Ovary (tissue), 3 donors: Measurements from ENCODE around the gene NFIA.

ENCODE experiments used
- EP300 ChIP-seq: sonication (generic); formaldehyde crosslinking; IDR thresholded peaks from one replicate; pipeline ENCODE4 v1.6.1; 2017; ENCODE audit warnings: antibody characterized with exemption
- POLR2A ChIP-seq: fragments of 450-650 bp; IDR thresholded peaks from one replicate; pipeline ENCODE4 v1.6.1; 2017; ENCODE audit warnings: antibody characterized with exemption, mild to moderate bottlenecking, moderate library complexity
- TF ChIP-seq, protein P1 (sequence below), 3 donors: fragments of 450-650 bp in 2 of 3; fragments of 200-600 bp in 1 of 3; IDR thresholded peaks; one replicate each; pipeline versions ENCODE4 v1.5.1 to v1.8.0; 2016 to 2022; ENCODE audit warnings: antibody characterized with exemption in 3 of 3, mild to moderate bottlenecking in 1 of 3
- donor health status: DM: no; HTN: no; CAD: no.

DNA sequence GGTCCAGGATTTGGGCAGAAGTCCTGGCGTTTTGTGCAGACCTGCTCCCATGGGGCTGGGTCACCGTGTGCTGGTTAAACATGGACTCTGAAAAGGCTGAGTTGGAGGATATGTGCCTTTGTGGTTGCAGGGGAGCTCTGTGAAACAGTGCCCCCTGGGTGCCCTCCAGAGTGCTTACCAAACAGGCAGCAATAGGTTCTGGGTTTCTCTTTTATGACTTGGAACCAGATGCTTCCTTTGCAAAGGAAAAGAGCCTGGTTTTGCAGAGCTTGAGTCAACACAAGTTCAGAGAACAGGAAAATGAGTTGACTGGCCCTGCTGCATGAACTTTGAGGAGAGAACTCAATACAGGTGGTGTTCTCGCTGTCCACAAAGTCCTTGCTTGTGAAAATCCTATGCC is 353.7 kb downstream of the NFIA start:
- TF ChIP-seq, protein P1, sequence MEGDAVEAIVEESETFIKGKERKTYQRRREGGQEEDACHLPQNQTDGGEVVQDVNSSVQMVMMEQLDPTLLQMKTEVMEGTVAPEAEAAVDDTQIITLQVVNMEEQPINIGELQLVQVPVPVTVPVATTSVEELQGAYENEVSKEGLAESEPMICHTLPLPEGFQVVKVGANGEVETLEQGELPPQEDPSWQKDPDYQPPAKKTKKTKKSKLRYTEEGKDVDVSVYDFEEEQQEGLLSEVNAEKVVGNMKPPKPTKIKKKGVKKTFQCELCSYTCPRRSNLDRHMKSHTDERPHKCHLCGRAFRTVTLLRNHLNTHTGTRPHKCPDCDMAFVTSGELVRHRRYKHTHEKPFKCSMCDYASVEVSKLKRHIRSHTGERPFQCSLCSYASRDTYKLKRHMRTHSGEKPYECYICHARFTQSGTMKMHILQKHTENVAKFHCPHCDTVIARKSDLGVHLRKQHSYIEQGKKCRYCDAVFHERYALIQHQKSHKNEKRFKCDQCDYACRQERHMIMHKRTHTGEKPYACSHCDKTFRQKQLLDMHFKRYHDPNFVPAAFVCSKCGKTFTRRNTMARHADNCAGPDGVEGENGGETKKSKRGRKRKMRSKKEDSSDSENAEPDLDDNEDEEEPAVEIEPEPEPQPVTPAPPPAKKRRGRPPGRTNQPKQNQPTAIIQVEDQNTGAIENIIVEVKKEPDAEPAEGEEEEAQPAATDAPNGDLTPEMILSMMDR (IDR thresholded peaks at IDR 0.05): no peak
- TF ChIP-seq POLR2A (no peak), EP300 (no peak)
